HG02884 (cell line): ENCODE results near the gene DLG4.

Experiments
- ATAC-seq: cut with Tn5 transposase; IDR thresholded peaks from one replicate; pipeline ENCODE4 v1.9.1; 2021; ENCODE audit warnings: mild to moderate bottlenecking, moderate library complexity; ENCODE audit not compliant: unreplicated experiment

The DLG4 gene

DNA sequence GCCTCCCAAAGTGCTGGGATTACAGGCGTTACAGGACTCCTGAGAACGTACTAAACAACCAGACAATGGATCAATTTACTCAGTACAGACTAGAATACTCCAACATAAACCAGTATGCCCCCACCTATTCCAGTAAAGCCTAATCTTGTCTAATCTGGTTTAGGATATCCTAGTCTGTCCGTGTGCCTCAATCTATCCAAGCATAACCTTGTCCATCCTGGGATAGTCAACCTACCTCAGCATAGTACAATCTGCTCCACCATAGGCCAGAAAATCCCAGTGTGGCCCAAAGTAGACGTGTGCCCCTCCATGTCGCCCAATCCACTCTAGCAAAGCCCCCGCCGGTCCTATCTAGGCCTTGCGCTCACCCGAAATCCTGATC lies 14.1 kb upstream of the DLG4 start:
- no peak for ATAC-seq

DNA sequence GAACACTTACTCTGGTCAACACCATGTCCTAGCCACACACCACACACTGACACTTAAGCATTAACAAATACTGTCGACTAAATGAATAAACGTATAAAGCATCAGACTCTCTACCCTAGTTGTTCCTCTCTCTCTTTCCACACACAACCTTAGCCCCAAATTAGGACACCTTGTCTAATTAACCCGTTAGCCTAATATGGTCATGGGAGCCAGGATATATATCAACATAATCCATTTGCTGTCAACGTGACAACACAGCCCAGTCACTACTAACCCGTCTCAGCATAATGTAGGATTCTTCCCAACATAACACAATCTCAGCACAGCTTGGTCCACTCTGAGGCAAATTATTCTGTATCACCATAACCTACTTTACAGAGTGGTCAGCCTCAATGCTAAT lies 12.5 kb upstream of the DLG4 start:
- ATAC-seq = no peak

DNA sequence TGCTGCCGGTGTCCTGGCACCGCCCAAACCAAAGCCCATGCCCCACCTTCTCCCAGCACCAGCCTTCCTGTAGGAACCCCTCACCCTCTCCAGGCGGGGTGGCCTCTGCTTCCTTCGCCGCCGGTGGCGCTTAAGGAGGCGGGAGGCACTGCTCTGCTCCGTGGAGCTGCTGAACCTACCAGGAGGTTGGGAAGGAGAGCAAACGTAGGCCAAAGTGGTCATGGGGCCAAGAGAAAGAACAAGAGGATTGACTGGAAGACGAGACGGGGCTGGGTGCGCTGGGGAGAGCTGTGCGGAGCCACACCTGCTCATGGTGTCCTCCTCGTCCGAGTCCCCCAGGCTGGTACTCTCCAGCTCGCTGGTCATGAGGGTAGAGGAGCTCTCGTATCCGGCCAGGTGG lies 9.9 kb upstream of the DLG4 start:
- no peak for ATAC-seq

DNA sequence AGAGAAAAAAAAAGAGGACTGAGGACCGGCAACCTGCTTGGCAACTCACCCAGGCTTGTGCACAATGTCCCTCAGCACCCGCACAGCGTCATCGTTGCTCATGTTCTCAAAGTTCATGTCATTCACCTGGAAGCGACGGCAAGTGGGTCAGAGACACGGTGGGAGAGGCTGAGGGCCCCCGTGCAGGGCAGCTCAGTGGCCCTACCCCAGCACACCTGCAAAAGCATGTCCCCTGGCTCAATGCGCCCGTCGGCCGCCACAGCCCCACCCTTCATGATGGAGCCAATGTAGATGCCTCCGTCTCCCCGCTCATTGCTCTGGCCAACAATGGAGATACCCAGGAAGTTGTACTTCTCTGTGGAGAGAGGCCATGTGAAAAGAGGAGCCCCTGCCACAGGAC lies 9.3 kb upstream of the DLG4 start:
- no peak for ATAC-seq

DNA sequence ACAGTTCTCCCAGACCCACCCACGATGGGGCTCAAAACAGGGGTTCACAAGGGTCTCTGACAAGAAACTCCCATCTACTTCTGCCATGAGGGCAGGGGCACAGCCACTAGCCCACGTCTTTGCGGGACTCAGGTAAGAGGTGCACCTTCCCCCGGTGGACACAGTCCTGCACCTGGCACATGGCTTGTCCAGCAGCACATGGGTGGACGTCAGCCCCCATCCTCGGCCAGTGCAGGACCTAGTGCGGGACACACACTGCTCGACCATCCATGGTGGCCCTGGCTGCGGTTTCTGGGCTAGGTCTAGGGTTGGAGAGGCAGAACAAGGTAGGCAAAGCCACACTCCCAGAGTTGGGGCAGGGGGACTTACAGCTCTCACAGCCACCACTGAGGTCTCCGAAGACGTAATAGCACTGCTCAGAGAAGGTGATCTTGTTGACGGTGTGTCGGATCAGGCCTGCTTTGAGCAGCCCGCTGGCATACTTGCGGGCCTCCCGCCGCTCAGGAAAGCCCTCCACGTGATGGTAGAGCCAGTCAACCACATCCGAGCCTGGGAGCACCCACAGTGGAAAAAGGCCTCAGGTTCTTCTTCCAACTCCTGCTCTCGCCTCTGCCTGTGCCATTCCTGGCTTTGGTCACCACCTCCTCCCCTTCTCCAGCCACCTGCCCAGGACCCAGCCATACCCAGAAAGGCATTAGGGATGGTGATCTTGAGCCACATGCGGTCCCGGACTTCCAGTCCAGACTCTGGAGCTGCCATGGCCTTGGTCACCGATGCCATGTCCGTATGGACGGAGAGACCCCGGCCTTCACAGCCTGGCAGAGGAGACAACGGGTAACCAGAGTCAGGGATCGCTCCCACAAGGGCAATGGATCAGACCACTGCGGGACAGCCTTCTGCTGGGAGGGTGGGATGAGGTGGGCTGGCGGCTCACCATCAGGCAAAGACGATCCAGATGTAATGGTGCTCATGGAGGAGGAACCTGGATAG lies 7.4 kb upstream of the DLG4 start:
- ATAC-seq = no peak

DNA sequence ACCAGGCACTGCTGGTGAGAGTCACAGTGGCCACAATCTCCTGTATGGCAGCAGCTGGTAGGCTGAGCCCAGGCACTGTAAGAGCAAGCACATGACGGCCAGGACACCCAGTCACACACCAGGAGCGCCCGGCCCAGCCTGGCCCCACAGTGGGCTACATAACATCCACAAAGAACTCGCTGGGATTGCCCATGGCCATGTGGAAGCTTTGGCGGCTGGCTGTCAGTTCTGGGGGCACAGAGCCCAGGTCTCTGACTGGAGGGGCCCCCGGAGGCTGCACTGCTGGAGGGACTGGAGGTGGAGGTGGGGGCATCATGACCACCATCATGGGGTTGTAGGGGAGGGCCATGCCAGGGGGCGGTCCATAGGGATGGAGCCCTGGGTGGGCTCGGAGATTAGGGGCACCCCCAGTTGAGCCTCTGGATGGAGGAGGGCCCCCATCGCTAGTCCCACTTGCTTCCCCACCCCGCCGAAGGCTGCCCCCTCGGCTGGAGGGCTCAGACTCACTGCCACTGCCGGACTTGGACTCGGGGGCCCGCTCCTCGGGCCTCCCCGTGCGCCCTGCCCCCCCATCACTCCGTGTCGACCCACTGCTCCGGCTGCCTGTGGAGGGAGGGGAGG lies 6.2 kb upstream of the DLG4 start:
- no peak for ATAC-seq

DNA sequence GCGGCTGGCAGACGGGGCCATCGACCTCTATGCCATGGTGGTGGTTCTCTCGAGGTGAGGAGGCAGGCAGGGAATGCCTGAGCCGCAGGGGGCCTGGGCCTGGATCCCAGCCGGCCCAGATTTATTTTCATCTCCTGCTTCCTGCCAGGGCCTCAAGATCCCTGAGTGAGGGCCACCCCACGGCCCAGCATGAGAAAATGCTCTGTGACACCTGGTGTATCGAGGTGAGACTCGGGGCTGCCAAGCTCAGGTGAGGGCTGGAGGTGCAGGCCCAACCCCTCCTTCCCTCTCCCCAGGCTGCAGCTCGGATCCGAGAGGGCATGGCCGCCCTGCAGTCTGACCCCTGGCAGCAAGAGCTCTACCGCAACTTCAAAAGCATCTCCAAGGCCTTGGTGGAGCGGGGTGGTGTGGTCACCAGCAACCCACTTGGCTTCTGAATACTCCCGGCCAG lies 5.0 kb upstream of the DLG4 start:
- ATAC-seq = no peak

DNA sequence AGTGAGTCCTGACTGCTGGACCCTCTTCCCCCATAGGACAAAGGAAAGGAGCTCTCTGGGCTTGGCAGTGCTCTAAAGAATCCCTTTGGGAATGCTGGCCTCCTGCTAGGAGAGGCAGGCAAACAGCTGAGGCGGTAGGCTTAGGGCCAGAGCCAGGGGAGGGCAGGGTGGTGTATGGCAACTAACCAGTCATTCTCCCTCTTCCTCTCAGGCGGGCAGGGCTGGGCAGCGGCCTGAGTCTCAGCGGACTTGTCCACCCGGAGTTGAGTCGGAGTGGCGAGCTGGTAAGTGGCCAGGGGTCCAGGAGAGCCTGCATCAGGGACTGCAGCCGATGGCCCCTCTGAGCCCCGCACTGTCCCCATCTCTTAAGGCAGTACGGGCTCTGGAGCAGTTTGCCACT lies 4.5 kb upstream of the DLG4 start:
- no peak for ATAC-seq

DNA sequence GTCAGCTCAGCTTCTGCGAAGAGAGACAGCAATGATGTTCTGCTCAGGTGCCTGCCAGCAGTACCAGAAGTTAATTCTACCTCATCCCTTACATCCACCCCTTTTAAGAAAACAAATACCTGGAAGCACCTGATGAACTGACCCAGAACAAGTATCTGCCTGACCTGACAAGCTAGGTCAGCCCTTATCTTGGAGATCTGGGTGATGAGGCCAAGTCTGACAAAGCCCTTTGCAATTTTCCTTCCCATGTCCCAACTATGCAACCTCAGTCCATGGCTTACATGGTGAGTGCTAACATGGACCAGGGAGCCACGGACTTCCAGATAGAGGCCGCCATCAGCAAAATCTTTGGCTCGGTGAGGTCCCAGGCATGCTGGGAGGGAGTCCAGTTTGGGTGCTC lies 3.7 kb upstream of the DLG4 start:
- ATAC-seq = no peak

DNA sequence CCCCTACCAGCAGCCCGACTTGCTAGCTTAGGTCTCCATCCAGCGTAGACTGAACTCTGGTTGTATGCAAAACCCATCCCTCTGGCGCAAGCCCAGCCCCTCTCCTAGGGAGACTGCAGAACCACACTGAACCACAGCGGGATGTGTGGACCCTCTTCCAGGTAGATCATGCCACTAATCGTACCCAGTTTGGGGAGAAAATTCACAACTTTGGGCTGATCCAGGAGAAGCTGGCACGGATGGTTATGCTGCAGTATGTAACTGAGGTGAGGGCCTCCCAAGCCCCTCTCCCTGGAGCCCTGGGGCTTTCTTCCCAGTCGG lies 3.3 kb upstream of the DLG4 start:
- ATAC-seq = no peak

DNA sequence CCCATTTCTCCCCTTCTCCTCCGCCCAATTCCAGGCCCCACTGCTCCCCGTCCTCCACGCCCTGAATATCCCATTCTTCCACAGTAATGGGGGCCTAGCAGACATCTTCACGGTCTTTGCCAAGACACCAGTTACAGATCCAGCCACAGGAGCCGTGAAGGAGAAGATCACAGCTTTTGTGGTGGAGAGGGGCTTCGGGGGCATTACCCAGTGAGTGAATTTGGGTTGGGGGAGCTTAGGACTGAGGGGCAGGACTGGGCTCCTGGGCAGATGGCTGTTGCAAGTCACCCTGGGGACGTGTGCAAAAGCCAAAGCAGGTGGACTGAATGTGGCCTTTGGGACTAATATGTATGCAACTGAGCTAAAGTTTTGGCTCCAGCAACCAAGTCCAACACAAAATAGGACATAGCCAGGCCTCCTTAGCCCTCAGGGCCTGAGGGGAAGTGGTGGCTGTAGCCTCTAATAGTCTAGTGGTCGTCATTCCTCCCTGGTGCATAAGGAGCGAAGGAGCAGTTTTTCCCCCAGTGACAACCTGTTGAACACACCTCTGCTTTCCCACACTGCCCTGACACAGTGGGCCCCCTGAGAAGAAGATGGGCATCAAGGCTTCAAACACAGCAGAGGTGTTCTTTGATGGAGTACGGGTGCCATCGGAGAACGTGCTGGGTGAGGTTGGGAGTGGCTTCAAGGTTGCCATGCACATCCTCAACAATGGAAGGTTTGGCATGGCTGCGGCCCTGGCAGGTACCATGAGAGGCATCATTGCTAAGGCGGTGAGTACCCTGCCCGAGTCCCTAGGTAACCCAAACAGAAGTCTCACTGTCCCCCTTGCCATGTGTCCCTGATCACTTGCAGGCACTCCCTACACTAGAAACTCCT lies 2.7 kb upstream of the DLG4 start:
- ATAC-seq = no peak

DNA sequence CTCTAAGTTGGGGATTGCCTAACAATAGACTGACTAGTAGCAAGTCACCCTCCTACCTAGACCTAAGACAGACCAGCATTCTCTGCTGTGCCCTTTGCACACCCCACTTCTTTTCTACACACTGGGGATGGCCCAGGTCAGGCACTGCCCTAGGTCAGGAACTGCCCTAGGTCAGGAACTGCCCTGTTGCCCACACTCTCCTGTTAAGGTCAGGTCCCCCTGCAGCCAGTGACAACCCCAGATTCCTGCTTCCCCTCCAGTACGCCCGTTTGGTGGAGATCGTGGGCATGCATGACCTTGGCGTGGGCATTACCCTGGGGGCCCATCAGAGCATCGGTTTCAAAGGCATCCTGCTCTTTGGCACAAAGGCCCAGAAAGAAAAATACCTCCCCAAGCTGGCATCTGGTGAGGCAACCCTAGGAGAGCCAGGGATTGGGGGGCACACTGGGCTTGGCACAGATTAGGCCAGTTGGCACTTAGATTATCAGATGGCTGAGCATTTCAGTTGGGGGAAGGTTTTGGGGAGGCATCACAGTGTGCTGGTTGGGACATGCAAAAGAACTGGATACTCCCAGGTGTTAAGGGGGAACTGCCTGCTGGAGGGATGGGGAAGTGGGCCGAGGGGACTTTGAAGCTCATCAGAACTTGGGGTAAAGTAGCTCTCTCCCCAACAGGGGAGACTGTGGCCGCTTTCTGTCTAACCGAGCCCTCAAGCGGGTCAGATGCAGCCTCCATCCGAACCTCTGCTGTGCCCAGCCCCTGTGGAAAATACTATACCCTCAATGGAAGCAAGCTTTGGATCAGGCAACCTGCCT lies 1.8 kb upstream of the DLG4 start:
- no peak for ATAC-seq

DNA sequence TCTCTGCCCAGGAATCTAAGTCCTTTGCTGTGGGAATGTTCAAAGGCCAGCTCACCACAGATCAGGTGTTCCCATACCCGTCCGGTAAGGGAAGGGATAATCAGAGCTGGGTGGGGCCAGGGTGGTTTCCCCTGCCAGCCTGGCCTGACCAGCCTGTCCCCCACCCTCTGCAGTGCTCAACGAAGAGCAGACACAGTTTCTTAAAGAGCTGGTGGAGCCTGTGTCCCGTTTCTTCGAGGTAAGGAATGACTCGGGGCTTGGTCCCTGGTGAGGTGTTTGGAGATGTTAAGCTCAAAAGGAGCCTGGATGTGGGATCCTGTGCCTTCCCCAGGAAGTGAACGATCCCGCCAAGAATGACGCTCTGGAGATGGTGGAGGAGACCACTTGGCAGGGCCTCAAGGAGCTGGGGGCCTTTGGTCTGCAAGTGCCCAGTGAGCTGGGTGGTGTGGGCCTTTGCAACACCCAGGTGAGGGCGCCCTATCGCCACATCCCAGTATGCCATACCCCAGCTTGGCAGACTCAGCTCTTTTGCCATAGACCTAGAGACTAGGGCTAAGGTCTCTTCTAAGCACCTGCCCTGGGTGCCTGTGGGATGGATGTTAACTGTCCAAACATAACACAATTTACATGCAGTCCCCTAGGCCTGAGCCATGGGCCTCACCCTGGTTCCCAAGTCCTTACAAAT lies 1.1 kb upstream of the DLG4 start:
- ATAC-seq = no peak

DNA sequence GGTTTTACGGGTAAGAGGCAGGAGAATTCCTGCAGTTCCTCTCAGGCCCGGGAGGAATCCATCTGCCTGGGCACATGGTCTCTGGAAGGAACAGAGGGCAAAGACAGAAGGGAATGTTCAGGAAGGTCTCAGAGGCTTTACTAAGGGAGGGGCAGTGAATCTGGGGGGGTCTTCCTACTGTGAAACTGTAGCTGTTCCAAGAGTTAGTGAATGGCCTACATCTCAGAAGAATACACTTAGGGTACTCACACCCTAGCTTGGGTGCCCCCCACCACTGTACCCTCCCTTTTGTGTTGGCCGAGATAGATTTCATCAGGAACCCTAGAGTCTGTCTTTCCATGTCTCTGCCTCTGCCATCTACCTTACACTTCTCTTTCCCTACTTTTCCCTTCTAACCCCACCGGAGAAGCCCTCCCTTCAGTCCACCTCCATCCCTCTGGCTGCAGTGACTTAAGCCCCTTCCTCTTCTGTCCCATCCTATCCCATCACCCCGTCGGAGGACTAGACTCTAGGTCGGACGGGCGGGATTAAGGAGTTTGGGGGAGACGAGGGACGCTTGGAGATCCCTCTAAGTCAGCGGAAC lies 316 bp downstream of the DLG4 start:
- no peak for ATAC-seq

DNA sequence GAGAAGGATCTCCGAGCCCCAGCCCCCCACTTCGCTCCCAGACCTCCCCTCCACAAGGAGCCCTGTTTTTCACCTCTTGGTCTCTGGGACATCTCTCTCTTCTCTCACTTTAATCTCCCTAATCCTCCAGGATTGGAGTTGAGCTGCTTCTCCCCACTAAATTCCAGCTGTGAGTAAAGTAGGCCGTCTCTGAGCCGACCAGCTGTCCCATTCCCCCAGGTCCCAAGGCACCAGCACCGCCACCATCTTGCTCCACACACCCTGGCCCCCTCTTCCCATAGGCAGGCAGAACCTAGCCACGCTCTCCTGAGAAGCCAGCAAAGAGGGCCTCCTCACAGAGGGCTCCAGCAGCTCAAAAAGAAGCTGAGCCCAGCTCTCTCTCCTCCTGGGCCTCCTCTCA lies 878 bp downstream of the DLG4 start:
- ATAC-seq = no peak

DNA sequence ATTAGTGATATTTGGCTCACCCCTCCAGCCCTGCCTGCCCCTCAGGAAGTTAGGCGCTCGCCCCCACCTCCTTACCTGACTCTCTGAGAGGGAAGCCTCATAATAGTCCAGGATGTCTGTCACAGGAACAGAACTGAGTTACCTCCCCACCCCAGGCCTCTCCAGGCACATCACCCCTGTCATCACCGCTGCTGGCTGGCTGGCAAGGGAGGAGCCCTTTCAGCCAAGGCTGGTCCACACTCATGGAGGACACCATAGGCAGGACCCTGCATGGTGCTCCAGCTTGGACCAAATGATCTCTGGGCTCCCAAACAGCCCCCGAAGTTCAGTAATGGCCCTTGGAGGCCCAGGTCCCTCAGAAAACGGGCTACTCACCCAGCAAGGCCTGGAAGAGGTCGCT lies 1.5 kb downstream of the DLG4 start:
- no peak for ATAC-seq

DNA sequence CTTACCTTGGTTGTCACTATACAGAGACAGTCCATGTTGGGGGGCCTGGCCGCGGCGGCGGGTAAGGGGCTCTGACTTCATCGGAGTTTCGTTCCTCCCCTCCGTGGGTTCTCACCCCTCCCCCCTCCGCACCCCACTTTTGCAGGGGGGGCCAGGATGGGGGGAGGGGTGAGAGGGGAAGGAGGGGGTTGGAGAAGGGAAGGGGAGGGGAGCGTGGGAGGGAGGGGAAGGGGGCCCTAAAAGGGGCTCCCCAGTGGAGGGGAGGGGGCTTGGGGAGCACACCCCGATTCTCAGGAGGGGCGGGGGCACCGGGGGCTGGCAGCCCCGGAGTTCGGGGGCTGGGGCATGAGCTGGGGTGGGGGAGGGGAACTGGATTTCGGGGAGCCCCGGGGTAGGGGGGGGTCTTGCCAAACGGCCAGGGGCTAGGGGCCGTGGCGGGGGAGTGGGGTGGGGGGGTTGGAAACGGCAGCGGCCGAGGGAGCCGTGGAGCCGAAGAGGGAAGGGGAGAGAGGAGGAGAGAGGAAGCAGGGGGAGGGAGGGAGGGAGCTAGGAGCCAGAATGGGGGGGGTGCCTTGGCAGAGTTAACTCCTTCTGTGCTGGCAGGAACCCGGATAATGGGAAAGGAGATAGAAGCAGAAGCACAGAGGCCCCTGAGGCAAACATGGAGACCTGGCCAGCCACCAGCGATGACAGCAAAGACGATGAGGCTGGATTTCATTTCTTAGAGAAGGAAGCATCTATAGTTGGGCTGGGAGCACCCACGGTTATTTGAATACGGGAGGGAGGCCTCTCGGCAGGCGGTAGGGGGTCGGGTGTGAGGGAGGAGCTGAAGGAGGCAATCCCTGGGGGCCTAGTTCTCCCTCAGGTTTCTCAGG lies 2.3 kb downstream of the DLG4 start:
- ATAC-seq = no peak

DNA sequence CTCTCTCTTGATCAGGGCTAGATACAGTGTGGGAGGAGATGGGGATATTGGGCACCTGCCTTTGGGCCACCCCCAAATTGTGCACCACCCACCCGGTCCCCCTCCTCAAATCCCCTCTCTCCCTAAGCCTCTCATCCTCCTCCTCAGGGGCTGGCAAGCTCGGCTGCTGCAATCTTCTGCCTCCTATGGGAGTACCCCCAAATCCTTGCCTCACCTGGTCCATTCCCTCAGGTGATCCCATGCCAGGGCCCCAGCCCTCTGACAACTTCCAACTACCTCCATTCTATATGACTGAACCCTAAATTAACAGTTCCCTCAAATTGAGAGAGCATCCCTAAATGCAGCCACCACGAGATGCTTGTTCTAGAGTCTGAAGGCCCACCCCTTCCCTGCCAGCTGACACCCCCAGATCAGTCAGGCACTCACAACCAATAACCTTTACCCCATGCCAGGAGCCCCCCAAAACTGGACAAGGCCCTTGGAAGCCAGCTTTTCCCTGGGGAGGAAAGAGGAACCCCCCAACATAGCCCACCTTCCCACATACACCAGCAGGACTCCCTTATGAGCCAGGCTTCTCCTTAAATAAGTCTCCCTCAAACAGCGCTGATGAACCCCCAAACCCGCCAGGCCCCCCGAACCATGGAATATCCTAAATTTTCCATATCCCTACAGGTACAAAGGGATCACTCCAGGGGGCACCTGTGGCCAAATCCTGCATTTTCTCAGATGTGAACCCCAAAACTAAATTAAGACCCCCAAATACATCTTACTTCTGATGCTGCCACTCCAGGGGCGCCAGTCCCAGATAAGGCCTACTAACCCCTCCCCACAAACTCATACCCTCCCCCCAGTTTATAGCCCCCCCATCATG lies 3.2 kb downstream of the DLG4 start:
- ATAC-seq = no peak
